NAMALWA (cell line): ENCODE results near the gene TLCD4.

Source experiments
- DNase-seq: peaks from one replicate; pipeline ENCODE4 v3.0.0-alpha.2; 2015; ENCODE audit warnings: low spot score

The TLCD4 gene

DNA sequence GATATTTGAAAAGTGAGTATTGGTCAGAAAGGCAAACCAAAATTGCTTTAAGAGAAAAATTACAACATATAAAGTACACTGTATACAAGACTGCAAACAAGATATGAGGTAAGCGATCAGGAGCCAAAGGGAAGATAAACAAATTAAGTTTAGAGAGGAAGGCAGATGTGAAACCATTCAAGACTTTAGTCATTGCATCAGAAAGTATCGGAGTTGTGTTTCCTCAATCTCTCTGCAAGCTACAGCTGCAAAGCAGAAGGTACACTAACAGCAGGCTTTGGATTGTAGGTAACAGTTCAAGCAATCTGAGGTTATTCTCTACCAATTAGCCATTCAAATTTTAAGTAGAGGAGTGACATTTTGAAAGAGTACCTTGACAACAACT, 21.3 kb upstream of the TLCD4 start:
- DNase-seq, result peak; percentile 53

DNA sequence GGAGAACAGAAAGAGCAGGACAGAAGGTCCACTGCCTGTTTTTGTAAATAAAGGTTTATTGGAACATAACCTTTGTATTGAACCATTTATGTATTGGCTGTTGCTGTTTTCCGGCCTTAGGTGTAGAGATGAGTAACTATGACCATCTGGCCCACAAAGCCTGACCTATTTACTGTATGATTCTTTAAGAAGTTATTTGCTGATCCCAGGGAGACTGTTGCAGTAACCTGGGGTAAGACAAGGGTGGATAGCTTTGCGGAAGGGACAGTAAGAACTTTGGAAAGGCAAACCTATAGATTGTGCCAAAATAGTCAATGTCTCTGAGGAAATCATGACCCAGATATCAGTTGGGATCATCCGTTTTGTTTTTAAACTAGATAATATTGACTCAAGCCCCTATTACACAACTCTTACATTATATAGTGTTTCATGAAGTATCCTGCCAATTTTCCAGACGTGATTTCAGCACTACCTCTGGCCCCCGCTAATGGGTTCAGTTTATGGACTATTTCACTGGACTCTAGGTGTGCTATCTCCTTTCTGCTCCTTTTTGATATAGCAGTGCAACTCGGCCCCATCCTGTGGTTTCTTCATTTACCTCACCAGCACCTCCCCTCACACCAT, 20.8 kb upstream of the TLCD4 start:
- DNase-seq, result no peak

DNA sequence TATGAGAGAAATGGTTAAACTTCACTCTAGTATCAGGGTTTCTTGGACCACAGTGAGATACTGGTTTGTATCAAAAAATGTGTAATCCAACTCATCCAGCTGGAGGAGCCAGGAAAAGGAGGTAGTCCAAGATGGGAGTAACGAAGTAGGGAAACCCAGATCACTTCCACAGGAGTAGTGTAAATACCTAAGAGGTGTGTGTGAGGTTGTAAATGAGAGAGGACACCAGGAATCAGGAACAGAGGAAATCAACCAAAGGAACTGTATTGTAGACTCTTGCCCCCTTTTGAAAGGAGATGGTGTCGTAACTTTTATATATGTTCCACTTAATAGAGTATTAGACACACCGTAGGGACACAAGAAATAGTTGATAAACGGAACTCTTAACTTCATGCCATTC, 19.7 kb upstream of the TLCD4 start:
- no peak for DNase-seq

DNA sequence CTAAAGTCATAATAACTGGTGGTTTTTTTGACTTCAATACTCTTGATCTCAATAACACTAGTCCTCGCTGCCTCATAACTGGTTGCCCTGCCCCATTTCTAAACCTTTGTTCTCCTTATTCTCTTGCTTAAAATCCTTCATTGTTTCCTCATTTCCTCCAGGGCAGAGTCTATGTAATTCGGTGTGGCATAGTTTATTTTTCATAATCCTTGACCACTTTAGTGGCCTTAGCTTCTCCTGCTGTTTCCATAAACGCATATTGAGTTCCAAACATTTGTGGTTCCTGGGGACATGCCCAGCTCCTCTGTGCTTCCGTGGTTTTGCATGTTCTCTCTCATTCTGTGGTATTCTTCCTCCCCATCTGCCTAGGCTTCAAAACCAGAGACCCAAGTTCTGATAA, 19.0 kb upstream of the TLCD4 start:
- DNase-seq, result no peak

DNA sequence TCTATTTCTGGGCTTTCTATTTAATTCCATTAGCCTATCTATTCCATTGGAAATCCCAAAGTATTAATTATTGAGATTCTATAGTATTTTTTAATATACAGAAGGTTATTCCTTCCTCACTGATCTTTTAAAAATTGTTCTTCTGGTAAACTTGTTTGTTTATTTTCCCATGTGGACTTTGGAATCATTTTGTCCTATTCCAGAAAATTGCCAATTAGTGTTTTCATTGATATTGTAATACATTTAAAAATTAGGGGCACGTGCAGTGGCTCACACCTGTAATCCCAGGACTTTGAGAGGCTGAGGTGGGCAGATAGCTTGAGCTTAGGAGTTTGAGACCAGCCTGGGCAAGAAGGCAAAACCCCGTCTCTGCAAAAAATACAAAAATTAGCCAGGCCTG, 8.4 kb upstream of the TLCD4 start:
- no peak for DNase-seq

DNA sequence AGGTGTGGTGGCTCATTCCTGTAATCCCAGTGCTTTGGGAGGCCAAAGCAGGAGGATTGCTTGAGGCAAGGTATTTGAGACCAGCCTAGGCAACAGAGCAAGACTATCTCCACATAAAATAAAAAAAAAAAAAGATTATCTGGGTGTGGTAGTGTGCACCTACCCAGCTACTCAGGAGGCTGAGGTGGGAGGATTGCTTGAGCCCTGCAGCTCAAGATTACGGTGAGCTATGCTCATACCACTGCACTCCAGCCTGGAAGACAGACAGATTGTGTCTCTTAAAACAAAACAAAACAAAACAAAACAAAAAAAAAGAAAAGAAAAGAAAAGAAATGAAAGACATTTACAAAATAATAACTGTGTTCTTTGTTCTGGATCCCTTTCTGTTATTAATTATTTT, 6.1 kb upstream of the TLCD4 start:
- no peak for DNase-seq

DNA sequence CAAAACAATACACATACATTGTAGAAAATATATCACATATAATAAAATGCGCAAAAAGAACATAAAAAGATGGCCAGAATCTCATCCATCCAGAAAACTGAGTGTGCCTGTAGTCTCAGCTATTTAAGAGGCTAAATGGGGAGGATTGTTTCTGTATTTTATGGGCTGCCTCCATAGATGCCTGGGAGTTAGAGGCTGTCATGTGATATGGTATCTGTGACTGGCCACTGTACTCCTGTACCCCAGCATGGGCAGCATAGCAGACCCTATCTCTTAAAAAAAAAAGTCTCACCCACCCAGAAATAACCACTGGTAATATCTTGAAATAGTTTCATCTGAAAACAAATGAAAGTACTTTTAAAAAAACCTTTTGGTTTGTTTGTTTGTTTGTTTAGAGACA, 3.5 kb upstream of the TLCD4 start:
- no peak for DNase-seq

DNA sequence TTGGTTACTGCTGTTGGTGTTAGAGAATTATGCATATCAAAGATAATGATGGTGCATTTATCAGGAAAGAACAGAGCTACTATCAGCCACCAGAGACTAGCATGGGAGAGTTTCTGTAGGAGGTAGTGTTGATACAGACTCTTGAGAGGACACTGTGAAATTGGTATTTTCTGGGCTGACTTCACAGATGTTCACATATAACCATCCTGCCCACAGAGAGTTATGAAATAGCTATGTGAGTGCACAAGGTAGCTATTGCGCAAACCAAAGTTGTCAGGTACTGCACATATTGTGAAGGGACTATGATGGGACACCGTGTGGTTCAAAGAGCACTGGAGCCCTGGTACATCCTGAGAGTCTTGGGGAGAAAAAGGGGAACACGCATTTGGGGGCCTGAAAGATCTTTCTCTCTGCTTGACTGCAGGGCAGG, 1.4 kb upstream of the TLCD4 start:
- DNase-seq, result no peak

DNA sequence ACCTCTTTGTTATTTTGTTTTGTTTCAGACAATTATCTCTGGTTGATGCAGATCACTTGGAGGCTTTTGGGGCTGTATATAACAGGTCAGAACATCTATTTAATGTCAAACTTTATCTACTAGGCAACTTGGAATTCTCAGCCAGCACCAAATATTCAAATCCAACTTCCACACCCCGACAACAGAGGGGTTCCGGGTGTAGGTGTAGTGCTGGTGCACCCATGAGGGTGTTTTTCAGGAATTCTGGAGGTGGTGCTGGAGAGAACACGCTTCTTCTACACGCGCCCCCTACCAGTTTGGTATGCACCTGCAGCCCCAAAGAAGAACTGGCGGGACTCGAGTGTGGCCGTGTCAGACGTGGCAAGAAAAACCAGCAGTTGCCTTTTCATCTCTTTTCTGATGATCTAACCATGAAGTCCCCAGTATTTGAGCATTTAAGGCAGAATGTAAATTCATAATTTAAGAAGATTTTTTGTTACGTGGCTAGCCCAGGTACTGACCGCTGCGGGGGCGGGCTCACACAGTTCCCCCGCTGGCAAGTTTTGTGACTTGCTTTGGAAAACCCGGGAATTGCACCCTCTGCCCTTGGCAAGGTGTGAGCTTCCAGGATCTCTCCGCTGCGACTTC, 462 bp upstream of the TLCD4 start:
- DNase-seq, result peak; percentile 81

DNA sequence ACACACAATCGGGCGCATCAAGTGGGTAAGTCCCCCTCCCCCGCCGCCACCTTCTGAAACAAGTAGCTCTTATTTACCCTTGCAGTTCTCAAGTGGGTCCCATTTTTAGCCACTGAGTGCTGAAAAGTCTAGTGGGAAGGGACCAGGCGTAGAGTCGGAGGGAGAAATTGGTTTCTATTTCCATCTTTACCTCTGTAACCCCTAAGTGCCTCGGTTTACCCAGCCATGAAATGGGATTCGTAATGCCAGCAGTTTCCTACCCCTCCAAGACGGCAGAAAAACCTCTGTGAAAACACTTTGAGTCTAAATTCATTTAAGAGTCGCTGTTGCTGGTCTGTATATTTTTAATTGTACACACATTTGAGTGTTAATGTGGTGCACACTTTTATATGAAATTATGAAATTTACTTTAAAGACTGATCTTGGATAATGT, 928 bp downstream of the TLCD4 start:
- DNase-seq, result no peak

DNA sequence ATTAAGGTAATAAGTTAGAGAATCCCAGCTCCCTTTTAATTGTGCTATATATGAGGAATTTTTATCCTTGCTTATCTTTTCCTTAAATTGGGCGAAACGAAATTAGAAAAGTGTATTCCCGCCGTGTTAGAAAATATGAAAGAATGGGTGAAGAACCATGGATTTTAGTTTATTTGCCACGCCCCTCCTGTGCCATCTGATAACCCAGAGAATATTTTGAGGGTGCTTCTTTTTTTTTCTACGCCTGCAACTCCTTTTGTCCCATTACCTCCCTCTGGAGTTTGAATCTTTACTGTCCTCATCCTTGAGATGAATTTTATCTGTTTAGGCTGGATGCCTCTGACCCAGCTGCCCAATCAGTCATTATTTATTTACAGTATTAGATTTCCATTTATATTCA, 1.6 kb downstream of the TLCD4 start:
- no peak for DNase-seq

DNA sequence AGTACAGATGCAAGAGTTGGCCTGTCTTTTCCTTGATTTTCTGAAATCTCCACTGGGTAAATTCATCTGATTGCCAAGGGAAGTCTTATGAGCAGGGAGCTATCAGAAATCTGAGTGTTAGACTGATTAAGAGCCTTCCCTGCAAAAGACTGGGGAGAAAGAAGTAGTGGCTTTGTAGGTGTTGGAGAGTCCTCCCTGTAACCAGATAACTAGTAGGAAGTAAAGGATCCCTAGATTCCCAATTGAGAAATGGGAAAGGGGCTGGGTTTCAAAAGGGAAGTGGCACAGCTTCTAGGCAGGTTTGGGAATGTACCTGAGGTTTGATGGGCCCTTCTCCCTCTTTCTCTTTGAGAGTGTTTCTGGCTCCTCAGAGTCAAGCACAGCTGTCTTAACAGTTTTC, 2.1 kb downstream of the TLCD4 start:
- DNase-seq, result no peak

DNA sequence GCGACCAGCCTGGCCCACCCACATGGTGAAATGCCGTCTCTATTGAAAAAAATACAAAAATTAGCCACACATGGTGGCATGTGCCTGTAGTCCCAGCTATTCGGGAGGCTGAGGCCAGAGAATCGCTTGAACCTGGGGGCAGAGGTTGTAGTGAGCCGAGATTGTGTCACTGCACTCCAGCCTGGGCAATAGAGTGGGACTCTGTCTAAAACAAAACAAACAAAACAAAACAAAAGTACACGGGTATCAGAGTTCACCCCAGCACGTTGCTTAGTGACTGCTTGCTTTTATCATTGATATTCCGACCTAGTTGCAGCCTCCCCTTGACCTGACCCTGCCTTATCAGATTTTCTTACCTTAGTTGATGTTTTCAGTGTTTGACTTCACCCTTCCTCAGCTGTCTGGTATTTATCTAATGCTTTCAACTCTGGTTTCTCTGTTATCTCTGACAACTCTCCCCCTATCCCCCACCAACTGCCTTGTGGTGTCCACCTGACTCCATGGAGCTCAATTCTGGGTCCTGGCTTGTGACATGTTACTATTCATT, 5.1 kb downstream of the TLCD4 start:
- DNase-seq, result no peak

DNA sequence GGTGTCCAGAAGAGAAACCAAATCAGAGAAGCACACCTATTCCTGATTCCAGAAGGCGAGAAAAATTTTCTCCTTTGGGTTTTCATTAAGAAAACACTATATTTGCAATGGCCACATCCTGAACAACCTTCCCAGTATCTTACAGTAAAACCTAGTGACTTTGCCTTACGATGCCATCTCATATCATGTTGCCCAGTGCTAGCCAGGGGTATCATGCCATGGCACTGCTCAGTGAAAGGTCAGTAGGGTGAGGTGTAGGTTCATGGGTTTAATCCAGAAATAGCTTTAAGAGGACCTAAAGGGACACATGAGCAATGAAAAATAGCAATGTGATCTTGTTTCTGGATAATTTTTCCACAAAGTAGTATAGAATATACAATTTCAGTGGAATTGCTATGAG, 7.2 kb downstream of the TLCD4 start:
- DNase-seq, result no peak

DNA sequence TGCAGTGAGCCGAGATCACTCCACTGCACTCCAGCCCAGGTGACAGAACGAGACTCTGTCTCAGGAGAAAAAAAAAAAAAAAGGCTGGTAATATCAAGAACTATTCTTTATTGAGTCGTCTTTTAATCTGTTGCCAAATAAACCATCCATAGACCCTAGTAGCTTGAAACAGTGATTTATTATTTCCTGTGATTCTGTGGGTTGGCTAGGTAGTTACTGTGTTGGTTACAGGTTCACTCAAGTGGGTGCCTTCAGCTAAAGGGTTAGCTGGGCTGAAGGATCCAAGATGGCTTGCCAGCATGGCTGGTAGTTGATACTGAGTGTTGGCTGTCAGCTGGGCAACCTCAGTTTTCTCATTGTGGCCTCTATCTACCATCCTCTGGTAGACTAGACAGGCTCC, 9.2 kb downstream of the TLCD4 start:
- no peak for DNase-seq

DNA sequence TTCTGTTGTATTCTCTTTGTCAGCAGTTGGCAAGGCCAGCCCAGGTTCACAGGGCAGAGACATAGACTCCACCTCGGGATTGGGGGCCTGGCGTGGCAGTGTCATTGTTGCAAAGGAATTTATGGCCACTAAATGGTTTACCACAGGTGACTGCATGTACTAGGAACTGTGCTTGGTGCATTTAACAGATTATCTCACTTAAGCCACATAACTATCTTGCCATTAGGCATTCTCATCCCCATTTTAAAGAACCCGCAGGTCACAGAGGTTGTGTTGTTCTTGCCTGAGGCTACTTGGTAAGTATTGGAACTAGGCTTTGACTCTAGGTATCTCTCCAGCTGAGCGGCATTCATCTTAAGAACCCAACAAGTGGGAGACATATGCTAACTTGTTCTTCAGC, 9.7 kb downstream of the TLCD4 start:
- DNase-seq, result no peak

DNA sequence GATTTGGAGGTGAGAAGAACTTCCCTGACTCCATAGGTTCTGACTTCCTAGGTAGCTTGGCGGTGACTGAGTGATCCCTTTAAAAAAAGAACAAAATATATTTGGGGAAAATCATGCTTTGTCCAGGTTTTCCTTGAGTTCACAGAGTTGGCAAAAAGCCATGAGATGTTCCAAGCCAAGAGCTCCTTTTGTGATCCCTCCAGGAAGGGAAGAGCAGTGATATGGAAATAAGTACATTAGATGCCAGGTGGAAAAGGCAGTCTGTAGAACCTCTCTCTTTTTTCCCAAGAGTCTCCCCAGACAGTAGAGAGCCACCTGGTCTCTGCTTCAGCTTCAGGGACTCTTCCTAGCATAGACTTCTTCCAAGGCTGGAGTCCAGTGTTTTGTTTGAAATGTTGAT, 10.2 kb downstream of the TLCD4 start:
- no peak for DNase-seq

DNA sequence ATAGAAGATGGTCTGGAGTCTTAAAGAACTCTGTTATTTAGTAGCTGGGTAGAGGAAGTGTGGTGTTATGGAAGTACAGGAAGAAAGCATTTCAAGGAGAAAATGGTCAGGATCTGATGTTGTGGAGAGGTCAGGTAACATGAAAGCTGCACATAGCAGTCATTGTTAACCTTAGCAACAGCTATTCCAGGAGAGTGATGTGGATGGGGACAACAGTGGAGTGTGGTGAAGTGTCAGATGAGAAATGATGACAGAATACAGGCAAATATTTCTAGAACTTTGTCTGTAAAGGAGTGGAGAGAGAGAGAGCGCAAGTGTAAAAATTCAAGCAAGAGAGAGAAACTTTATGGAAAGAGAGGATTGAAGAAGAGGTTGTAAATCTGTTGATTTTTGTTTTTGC, 15.6 kb downstream of the TLCD4 start:
- no peak for DNase-seq

DNA sequence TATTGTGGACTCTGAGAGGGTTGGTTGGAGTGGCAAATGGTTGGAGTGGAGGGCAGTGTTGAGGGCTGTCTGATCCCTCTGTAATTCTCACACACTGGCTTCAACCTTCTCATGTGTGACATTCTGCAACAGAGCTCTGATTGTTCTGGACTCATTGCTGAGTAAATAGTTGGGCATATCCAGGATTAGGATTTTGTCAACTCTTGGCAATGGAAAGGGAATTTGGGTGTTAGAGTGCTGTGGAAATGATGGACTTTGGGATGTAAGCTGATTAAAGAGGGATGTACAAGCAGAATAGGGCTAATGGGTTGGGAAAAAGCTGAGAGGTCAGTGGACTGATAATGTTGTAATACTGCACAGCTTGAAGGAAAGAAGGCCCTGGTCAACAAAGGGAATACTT, 16.5 kb downstream of the TLCD4 start:
- no peak for DNase-seq

DNA sequence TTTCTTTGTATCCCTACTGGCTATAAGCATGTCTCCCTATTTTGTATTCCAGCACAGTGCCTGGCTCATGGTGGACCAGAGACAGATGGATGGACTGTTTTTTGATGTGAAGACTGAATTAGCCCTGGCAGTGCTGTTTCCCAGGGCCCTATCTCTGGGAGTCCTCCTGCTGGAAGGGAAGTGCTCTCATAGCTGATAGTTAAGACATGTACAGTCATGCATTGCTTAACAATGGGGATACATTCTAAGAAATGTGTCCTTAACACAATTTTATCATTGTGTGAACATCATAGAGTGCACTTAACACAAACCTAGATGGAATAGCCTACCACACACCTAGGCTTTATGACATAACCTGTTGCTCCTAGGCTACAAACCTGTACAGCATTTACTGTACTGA, 21.1 kb downstream of the TLCD4 start:
- no peak for DNase-seq

DNA sequence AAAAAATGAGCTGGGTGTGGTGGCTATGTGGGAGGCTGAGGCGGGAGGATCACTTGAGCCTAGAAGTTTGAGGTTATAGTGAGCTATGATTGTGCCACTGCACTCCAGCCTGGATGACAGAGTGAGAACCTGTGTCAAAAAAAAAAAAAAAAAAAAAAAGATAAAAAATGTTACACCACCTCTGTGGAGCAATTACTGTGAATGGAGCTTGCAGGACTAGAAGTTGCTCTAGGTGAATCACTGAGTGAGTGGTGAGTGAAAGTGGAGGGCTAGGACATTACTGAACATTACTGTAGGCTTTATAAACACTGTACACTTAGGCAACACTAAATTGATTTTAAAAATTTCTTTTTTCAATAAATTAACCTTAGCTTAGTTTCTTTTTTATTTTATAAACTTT, 21.9 kb downstream of the TLCD4 start:
- DNase-seq, result no peak

DNA sequence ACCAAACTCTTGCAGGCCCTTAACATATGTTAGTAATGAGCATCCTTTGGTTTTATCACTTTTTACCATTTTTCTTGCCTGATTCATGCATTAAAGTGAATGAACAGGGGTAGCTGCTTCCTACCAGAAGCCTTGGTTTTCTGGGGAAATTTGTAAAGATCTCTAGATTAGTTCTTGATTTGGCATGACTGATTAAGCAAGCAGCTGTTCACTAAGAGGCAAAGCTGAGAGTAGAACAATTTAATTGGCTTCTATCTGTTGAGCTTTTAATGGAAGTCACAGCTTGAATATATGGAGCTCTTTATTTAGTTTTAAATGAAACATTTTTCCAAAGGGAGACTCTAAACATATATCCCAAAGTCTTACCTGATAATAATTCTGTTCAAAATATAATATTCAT, 23.6 kb downstream of the TLCD4 start:
- DNase-seq, result no peak

DNA sequence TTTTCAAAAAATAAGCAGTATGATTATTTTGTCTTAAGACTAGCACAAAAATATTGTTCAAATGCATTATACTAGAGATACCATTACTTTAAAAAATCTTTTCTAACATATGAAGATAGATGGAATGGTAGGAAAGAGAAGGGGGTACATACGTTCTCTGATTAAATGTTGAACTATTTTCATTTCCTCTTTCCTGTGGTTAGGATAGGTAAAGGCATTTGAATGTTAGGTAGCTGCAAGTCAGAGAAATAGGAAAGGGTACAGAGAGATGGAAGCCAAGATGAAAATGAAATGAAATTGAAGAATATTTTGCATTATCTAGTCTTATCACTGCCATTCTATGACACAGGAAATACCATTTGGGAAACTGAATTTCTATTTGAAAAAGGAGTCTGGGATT, 28.3 kb downstream of the TLCD4 start:
- DNase-seq, result peak; percentile 16

DNA sequence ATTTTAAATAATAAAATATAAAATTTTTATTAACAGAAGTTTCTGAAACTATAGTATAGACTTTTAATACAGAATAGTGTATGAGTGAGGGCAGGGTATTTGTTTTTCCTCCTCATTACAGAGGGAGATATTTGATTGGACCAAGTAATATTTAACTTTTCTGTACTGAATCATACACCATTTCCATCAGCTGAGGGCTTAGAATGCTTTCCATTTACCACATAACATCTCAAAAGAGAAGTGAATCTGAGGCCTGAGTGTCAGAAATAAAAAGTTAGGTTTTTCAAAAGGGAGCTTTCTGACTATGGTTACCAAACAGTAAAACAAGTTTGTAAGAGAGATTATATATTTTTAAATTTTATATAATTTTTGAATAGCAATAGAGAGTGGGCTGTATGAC, 29.5 kb downstream of the TLCD4 start:
- DNase-seq, result no peak
